Activated naive CD4-positive, alpha-beta T cell treated with anti-CD3 and anti-CD28 coated beads, Interleukin-2, amount 50 U/mL, for 72 hours (primary cell): ENCODE results near the gene CISD3. TPM values are rescaled to one million over a fixed set of nuclear protein-coding genes. Genes with fewer than 3 reads are reported as not detected.

Experiments
- ATAC-seq, 2 donors: fragments of 150-1000 bp; cut with Tn5 transposase; 2 replicates each; pipeline ENCODE4 v1.10.0; 2021; ENCODE audit warnings: mild to moderate bottlenecking in 2 of 2, moderate library complexity in 2 of 2
- DNase-seq, 2 donors: peaks; one replicate each; pipeline ENCODE4 v3.0.0; 2021 to 2022; ENCODE audit warnings: low spot score in 2 of 2
- H3K27ac Mint-ChIP-seq, 2 donors: one replicate each; pipeline ENCODE4 v1.8.0; 2022; ENCODE audit warnings: mild to moderate bottlenecking in 2 of 2, mixed read lengths in 2 of 2
- H3K36me3 Mint-ChIP-seq, 2 donors: one replicate each; pipeline ENCODE4 v1.8.0; 2022; ENCODE audit warnings: mixed read lengths in 2 of 2
- H3K9me3 Mint-ChIP-seq, 2 donors: one replicate each; pipeline ENCODE4 v1.8.0; 2022; ENCODE audit warnings: mixed read lengths in 2 of 2
- total RNA-seq, 2 donors: library from RNA; stranded (reverse); gene quantifications; one replicate each; pipeline ENCODE4 v1.2.3, GENCODE V29; 2022

CISD3 gene
- total RNA-seq, 2 donors from 2014 or later: 32.7 to 40.7 TPM

DNA sequence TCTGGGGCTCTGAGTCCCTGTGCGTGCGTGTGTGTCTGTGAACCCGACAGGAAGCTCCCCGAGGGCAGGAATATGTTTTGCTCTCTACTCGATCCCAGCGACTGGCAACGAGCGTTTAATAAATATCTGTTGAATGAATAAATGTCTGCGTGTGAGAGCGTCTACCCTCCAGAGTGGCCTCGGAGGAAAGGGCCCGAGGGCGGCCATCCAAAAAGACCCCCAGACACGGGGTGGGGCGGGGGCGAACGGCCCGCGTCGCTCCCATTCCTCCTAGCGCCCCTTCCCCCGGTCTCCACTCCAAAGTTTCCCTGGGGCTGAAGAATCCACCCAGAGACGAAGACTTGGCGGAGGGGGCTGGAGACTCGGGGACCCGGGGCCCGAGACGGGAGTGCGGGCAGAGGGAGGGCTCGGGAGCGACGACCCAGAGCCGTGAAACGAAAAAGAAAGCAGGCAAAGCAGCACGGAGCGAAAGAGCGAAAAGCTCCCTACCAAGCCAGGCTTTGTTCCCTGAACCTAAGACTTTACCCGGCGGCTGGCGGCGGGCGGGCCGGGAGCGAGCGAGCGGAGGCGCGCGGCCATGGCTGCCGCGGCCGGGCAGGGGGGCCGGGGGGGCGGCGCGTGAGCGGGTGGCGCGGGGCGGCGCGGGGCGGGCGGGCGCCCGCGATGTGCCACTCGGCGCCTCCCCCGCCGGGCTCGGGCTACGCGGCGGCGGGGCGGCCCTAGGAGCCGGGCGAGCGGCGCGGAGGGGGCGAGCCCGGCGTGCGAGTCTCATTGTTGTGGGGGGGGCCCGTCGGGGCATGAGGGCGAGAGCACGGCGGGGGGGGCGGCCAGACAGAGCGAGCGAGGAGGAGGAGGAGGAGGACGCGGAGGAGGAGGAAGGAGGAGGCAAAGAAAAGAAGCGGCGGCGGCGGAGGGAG is 25.3 kb upstream of the CISD3 start, which contains the start of gene MLLT6:
Gene MLLT6, plus strand, starts transcription at position 668 of the 917 bp plus-strand sequence. CDS start 360 bp downstream, outside the sequence.
- Mint-ChIP-seq H3K27ac (peak within 1 kb of the TSS; percentile 100), H3K36me3 (peaks cover 48 to 52% of the 10 kb centered on the region in 2 donors), H3K9me3 (peaks cover 4% of the 10 kb centered on the region in 2 donors)
- DNase-seq (peak in 1 of 2 donors; percentile 64), ATAC-seq (peak in 1 of 2 donors; percentile 5)

DNA sequence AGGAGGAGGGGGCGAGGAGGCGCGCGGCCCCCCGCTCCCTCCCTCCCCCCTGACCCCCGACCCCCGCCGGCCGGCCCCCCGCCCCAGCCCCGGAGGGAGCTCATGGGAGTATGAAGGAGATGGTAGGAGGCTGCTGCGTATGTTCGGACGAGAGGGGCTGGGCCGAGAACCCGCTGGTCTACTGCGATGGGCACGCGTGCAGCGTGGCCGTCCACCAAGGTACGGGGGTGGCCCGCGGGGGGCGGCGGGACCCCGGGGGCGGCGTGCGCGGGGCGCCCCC is 24.7 kb upstream of the CISD3 start:
- peak overlapping the region in 1 of 2 donors; percentile 94 for H3K27ac Mint-ChIP-seq
- DNase-seq: no peak
- H3K36me3 Mint-ChIP-seq: peaks cover 48 to 56% of the 10 kb centered on the region in 2 donors
- ATAC-seq: no peak
- no peaks in the 10 kb centered on the region for H3K9me3 Mint-ChIP-seq

GRCh38 chr17:38705803-38706504 is 24.2 kb upstream of the CISD3 start:
- DNase-seq: no peak
- Mint-ChIP-seq H3K36me3 (peaks cover 52 to 56% of the 10 kb centered on the region in 2 donors), H3K27ac (peak overlapping the region; percentile 94 to 98), H3K9me3 (no peaks in the 10 kb centered on the region)
- no peak for ATAC-seq

GRCh38 chr17:38706505-38707216 is 23.5 kb upstream of the CISD3 start:
- DNase-seq (no peak), ATAC-seq (peak in 1 of 2 donors; percentile 11)
- Mint-ChIP-seq H3K36me3 (peaks cover 53 to 56% of the 10 kb centered on the region in 2 donors), H3K27ac (peak overlapping the region; percentile 94 to 98), H3K9me3 (no peaks in the 10 kb centered on the region)

DNA sequence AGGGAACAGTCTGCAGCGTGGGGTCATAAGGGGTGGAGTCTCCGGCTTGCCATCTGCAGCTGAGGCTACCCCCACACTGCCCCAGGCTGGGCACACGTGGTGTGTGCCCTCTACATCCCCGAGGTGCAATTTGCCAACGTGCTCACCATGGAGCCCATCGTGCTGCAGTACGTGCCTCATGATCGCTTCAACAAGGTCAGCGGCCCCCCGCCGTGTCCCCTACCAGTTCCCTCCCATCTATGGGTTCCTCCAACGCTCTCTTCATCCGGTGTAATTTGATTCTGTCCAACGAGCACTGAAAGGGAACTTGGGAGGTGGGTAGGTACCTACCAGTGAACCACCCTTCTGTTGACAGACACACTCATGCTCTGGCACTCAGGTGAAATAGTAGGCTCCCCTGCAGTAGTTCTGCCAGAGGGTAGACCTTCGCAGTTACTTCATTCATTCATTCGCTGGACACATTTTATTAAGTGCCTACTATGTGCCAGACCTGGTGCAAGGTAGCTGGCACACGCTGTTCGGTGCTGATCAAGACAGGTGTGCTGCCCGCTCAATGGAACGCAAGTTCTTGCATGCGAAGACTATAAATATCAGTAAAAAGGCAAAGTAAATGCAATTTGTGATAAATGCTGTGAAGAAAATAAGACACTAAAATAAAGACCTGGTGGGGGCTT is 22.3 kb upstream of the CISD3 start:
- no peaks in the 10 kb centered on the region for H3K9me3 Mint-ChIP-seq
- peaks cover 51 to 56% of the 10 kb centered on the region in 2 donors for H3K36me3 Mint-ChIP-seq
- DNase-seq (no peak), ATAC-seq (no peak)
- peak overlapping the region; percentile 40 to 94 for H3K27ac Mint-ChIP-seq

DNA sequence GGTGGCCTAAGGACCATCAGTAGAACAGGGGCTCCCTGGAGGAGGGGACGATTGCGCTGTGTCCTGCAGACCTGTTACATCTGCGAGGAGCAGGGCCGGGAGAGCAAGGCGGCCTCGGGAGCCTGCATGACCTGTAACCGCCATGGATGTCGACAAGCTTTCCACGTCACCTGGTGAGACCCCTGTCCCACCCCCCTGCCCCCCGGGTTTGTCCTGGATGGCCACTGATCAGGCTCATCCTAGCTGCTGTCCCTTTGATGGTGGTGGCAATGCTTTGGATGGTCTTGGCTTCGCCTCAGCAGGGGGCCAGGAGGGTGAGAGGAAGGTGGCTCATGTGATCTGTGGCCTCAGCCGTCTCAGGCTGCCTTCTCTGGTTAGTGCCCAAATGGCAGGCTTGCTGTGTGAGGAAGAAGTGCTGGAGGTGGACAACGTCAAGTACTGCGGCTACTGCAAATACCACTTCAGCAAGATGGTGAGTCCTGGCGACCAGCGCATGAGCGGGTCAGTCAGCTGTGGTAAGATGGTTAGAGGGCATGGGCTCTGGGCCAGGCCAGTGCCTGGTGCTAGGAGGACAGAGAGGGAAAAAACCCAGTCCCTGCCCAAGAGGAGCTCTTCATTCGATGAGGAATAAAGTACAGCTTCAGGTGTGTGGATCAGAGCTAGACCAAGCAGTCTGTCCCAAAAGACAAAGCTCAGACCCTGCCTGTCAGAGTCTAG is 20.9 kb upstream of the CISD3 start:
- Mint-ChIP-seq H3K27ac (peak overlapping the region; percentile 13 to 83), H3K36me3 (peaks cover 36 to 44% of the 10 kb centered on the region in 2 donors)
- DNase-seq: no peak

DNA sequence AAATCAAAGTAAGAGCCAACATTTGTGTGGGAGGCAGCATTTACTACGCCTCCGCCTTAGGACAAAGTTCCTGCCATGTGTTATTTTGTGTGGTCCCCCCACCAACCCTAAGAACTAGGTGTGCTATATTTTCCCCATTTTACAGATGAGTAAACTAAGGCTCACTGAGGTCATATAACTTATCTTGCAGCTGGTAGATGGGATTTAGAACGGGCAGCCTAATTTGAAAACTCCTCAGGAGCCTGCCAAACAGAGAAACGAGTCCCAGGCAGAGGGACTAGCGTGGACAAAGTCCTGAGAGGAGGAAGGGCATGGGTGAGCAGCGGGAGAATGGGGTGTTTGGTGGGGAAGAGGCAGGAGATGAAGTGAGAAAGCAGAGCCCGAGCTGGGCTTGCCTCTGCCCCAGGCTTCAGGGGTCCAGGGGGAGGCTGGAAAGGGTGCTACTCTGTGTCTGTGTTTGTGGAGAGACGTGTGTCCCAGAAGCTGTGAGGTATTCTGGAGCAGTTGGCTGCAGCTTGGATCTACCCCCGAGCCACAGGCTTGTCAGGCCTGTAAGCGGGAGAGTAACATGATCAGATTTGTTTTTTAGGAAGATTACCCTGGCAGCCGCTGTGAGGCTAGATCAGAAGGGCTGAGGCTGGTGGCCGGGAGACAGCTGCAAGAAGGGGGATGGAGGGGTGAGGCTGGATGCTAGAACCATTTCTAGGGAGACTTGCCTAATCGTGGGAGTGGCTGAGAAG is 20.1 kb upstream of the CISD3 start:
- DNase-seq (no peak), ATAC-seq (no peak)
- Mint-ChIP-seq H3K27ac (peak overlapping the region; percentile 13 to 93), H3K36me3 (peaks cover 31 to 45% of the 10 kb centered on the region in 2 donors), H3K9me3 (no peaks in the 10 kb centered on the region)

More for the DNA sequence above, 20.9 kb upstream of the CISD3 start:
- no peaks in the 10 kb centered on the region for H3K9me3 Mint-ChIP-seq
- no peak for ATAC-seq

GRCh38 chr17:38710604-38710962 is 19.6 kb upstream of the CISD3 start:
- no peak for DNase-seq
- H3K27ac Mint-ChIP-seq: peak overlapping the region; percentile 13 to 93
- no peaks in the 10 kb centered on the region for H3K9me3 Mint-ChIP-seq
- ATAC-seq: no peak
- H3K36me3 Mint-ChIP-seq: peaks cover 31 to 45% of the 10 kb centered on the region in 2 donors

DNA sequence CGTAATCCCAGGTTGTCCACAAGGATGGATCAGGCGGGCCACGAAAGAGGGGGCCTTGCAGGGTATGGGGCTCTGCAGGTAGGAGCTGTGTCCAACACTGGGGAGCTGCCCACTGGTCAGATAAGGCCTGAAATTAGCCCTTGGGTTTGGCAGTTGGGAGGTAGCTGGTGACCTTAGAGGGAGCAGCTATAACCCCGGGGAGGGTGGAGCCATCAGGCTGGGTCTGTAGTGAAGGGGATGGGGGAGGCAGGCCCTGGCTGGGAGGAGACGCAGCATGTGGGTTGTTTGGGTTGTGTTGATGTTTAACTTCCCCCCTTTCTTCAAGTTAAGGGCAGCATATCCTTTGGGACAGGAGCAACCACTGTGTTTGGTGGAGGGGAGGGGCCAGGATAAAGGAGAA is 19.2 kb upstream of the CISD3 start:
- Mint-ChIP-seq H3K9me3 (no peaks in the 10 kb centered on the region), H3K27ac (peak overlapping the region; percentile 13 to 93), H3K36me3 (peaks cover 28 to 42% of the 10 kb centered on the region in 2 donors)
- DNase-seq (no peak), ATAC-seq (no peak)

GRCh38 chr17:38711792-38712571 is 18.2 kb upstream of the CISD3 start:
- ATAC-seq (no peak), DNase-seq (no peak)
- Mint-ChIP-seq H3K36me3 (peaks cover 18 to 34% of the 10 kb centered on the region in 2 donors), H3K27ac (peak overlapping the region; percentile 28 to 93), H3K9me3 (no peaks in the 10 kb centered on the region)

DNA sequence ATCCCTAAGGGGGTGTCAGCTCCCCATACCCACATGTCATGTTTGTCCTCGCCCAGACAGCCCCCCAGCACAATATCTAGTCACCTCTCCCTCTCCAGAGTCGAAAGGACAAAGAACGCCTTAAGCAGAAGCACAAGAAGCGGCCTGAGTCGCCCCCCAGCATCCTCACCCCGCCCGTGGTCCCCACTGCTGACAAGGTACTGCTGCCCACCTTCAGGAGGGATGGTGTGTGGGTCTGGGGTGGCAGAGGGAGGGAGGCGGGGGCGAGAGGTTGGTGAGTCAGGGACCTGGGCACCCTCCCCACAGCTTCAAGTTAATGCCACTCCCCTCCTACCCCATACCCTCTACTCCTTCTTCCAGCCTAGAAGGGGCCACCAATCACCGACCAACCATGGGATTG is 17.5 kb upstream of the CISD3 start:
- no peaks in the 10 kb centered on the region for H3K9me3 Mint-ChIP-seq
- ATAC-seq: no peak
- H3K36me3 Mint-ChIP-seq: peaks cover 14 to 28% of the 10 kb centered on the region in 2 donors
- H3K27ac Mint-ChIP-seq: peak overlapping the region in 1 of 2 donors; percentile 28
- no peak for DNase-seq

DNA sequence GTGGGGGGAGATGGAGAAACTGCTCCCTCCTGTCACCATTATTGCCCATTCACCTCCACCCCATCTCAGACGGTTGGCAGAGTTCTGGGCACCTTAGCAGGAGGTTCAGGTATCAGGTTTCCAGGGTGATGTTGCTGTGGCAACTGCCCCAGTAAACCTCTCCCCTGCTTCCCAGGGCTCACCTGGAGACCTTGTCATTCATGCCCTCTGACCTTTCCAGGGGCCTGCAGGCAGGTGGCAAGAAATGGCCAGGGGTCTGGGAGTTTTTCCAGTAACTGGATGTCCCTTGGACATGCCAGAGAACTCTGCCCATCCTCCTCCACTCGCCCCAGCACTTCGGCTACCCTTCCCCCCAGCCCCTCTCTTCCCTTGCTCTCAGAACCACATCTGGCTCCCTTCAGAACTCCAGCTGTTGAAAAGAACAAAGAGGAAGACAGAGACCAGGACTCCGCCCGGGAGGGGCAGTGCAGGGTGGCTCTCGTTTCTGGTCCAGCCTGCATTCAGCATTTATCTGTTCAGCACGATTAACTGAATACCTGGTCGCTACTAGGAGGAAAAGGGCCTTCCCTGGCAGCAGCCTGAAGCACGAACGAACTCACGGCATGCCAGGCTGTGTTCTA is 16.6 kb upstream of the CISD3 start:
- H3K9me3 Mint-ChIP-seq: no peaks in the 10 kb centered on the region
- H3K27ac Mint-ChIP-seq: no peak overlapping the region
- H3K36me3 Mint-ChIP-seq: peaks cover 10 to 21% of the 10 kb centered on the region in 2 donors
- ATAC-seq (no peak), DNase-seq (no peak)

GRCh38 chr17:38715216-38715943 is 14.8 kb upstream of the CISD3 start:
- peak overlapping the region; percentile 86 to 96 for H3K27ac Mint-ChIP-seq
- DNase-seq: no peak
- peaks cover 6 to 15% of the 10 kb centered on the region in 2 donors for H3K36me3 Mint-ChIP-seq
- peak in 1 of 2 donors; percentile 74 for ATAC-seq
- H3K9me3 Mint-ChIP-seq: no peaks in the 10 kb centered on the region
